Endothelial cell of umbilical vein (primary cell): Measurements from ENCODE around the gene SLC16A8. TPM values are rescaled to one million over a fixed set of nuclear protein-coding genes. Genes with fewer than 3 reads are reported as not detected.

Source experiments
- BruUV-seq: library from RNA; stranded (reverse); fragments of 400-500 nt; replicated peaks from 2 replicates; lab custom pipeline; 2021; lab: Mats Ljungman, UMichigan
- CTCF ChIA-PET: fragments of 300-600, 350-600 bp; sonication (Branson Sonifier 250); formaldehyde crosslinking; loops from one replicate; lab custom pipeline; 2021; ENCODE audit warnings: antibody characterized with exemption, inconsistent platforms; lab: Charles Lee
- POLR2A ChIA-PET: fragments of 300-600, 350-600 bp; sonication (Branson Sonifier 250); formaldehyde crosslinking; loops from one replicate; lab custom pipeline; 2021; ENCODE audit warnings: antibody characterized with exemption, inconsistent platforms; lab: Charles Lee
- DNase-seq: peaks from one replicate; pipeline ENCODE4 v3.0.0-alpha.2; 2011; ENCODE audit warnings: low read depth, low spot score
- FAIRE-seq: peaks from 2 replicates; lab custom pipeline; 2011; peaks lifted over from hg19 to GRCh38; lab: Jason Lieb, UNC
- H2AFZ ChIP-seq: 2 replicates; pipeline ENCODE4 v1.6.0; 2012; ENCODE audit warnings: low read depth, low read length, control low read depth, inconsistent platforms
- H3K27ac ChIP-seq: 2 replicates; pipeline ENCODE4 v1.5.1; 2011; ENCODE audit warnings: low read depth, mild to moderate bottlenecking, control low read depth, low read length, moderate library complexity; ENCODE audit not compliant: insufficient read depth
- H3K27me3 ChIP-seq, 2 experiments: 2 replicates each; pipeline versions ENCODE4 v1.6.0 to v1.6.1; 2011; ENCODE audit warnings: low read length in 2 of 2, mixed read lengths in 1 of 2; ENCODE audit not compliant: control insufficient read depth in 2 of 2, insufficient read depth in 2 of 2
- H3K36me3 ChIP-seq, 2 experiments: 2 replicates in 1 of 2; 3 replicates in 1 of 2; pipeline ENCODE4 v1.5.1; 2011; ENCODE audit warnings: low read length in 2 of 2, mild to moderate bottlenecking in 1 of 2, moderate library complexity in 1 of 2; ENCODE audit not compliant: control insufficient read depth in 2 of 2, insufficient read depth in 2 of 2; ENCODE audit errors: extremely low read depth in 1 of 2
- H3K4me1 ChIP-seq: 3 replicates; pipeline ENCODE4 v1.5.1; 2011; ENCODE audit warnings: mild to moderate bottlenecking, low read length; ENCODE audit not compliant: control insufficient read depth, insufficient read depth; ENCODE audit errors: extremely low read depth
- H3K4me2 ChIP-seq: 2 replicates; pipeline ENCODE4 v1.6.1; 2011; ENCODE audit warnings: low read length, control low read depth, mixed read lengths; ENCODE audit not compliant: insufficient read depth
- H3K4me3 ChIP-seq, 3 experiments: fragments of 200-600 bp in 1 of 3; sonication (generic), shearing (Covaris generic) in 1 of 3; replicated peaks in 1 of 3; 2 replicates each; pipeline ENCODE4 v1.5.1; 2011 to 2016; ENCODE audit warnings: control low read depth in 3 of 3, low read length in 3 of 3, mild to moderate bottlenecking in 2 of 3, inconsistent platforms in 1 of 3, low read depth in 1 of 3, moderate library complexity in 1 of 3; ENCODE audit not compliant: insufficient read depth in 1 of 3
- H3K79me2 ChIP-seq: 2 replicates; pipeline ENCODE4 v1.6.0; 2012; ENCODE audit warnings: low read length, inconsistent platforms; ENCODE audit not compliant: control insufficient read depth, insufficient read depth
- H3K9ac ChIP-seq: replicated peaks from 2 replicates; pipeline ENCODE3; 2011; ENCODE audit warnings: low read length, control low read depth; ENCODE audit not compliant: insufficient read depth; ENCODE audit errors: extremely low read depth
- H3K9me1 ChIP-seq: replicated peaks from 3 replicates; pipeline ENCODE4 v1.6.0; 2011; ENCODE audit warnings: mild to moderate bottlenecking, low read length; ENCODE audit not compliant: control insufficient read depth, insufficient read depth; ENCODE audit errors: extremely low read depth
- H3K9me3 ChIP-seq: replicated peaks from 2 replicates; pipeline ENCODE4 v1.5.1; 2012; ENCODE audit warnings: low read length, inconsistent platforms; ENCODE audit not compliant: control insufficient read depth, insufficient read depth
- H4K20me1 ChIP-seq: replicated peaks from 2 replicates; pipeline ENCODE3; 2011; ENCODE audit warnings: mild to moderate bottlenecking, low read length; ENCODE audit not compliant: control insufficient read depth, insufficient read depth; ENCODE audit errors: extremely low read depth
- EZH2 ChIP-seq: IDR thresholded peaks from 2 replicates; pipeline ENCODE4 v1.6.1; 2012; ENCODE audit warnings: borderline replicate concordance, low read depth, mild to moderate bottlenecking, moderate library complexity, low read length, inconsistent platforms; ENCODE audit not compliant: severe bottlenecking
- FOS ChIP-seq: IDR thresholded peaks from 2 replicates; pipeline ENCODE4 v1.6.1; 2011; ENCODE audit warnings: mild to moderate bottlenecking, low read length, moderate library complexity, borderline replicate concordance; ENCODE audit not compliant: insufficient read depth
- MYC ChIP-seq: IDR thresholded peaks from one replicate; pipeline ENCODE4 v1.6.1; 2011; ENCODE audit warnings: mild to moderate bottlenecking, low read depth, low read length
- POLR2A ChIP-seq: IDR thresholded peaks from 2 replicates; pipeline ENCODE4 v1.6.1; 2012; ENCODE audit warnings: low read depth, mild to moderate bottlenecking, control low read depth, low read length
- dilution Hi-C: fragments of 300-500 bp; cut with MboI; formaldehyde crosslinking; loops from one replicate; pipeline ENCODE4 v1.15.0; 2019; ENCODE audit warnings: low sequenced_read_pairs; ENCODE audit not compliant: extremely low pct_ligation_motif_present
- intact Hi-C: fragments of 100-400 bp; cut with micrococcal nuclease; formaldehyde crosslinking; loops from one replicate; pipeline ENCODE4 v1.10.0; 2022
- polyA plus RNA-seq, 4 experiments: library from polyadenylated mRNA; depleted of rRNA in 3 of 4; stranded (reverse) in 3 of 4; unstranded in 1 of 4; fragments of >200 nt; gene quantifications; 2 replicates each; pipeline versions ENCODE4 v1.2.1 to v1.2.3, GENCODE V29; 2011 to 2012; ENCODE audit warnings: missing spikeins in 1 of 4
- total RNA-seq: library from RNA; stranded (reverse); gene quantifications from 2 replicates; pipeline ENCODE4 v1.2.3, GENCODE V29; 2021
- TF ChIP-seq, protein P1 (sequence below): IDR thresholded peaks from 2 replicates; pipeline ENCODE4 v1.6.1; 2011; ENCODE audit not compliant: insufficient read depth, insufficient read length

The SLC16A8 gene
- total and polyA plus RNA-seq, 2 donors (not counting 3 experiments of a cell fraction or from before 2014, with no cell fraction given), result 0.14 TPM; not detected in 1

DNA sequence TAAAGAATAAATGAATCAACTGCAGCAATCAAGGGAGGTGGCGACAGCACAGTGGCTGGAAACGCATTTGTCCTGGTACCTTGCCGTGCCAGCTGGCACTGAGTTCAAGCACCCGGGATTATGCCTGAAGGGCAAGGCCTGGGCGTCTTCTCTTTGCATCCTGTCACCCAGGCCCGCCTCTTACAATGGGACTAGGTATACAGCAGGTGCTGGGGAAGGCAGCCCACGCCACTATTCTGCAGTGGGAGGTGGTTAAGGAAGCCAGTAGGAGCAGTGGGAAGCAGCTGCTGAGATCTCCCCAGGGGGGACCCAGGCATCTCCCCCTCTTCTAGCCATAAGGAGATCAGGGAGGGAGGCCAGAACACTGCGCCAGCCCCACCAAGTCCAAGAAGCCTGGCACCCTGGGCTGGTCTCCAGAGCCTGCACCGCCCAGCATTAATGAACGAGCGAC lies 41.8 kb upstream of the SLC16A8 start:
- H3K4me3 ChIP-seq, result no peak overlapping the region
- dilution Hi-C loops (no loop called here), intact Hi-C loops (no loop called here)
- CTCF ChIA-PET, result no interaction called here
- no TSS peak for BruUV-seq
- no peaks in the 10 kb centered on the region for H3K79me2 ChIP-seq
- no peak overlapping the region for H3K27ac ChIP-seq
- no peaks in the 10 kb centered on the region for H3K36me3 ChIP-seq
- H2AFZ ChIP-seq, result no peak overlapping the region
- no peaks in the 10 kb centered on the region for H3K4me1 ChIP-seq
- no peaks in the 10 kb centered on the region for H3K9me3 ChIP-seq
- no peak for FAIRE-seq
- POLR2A ChIA-PET, result no interaction called here
- DNase-seq, result no peak
- no peak overlapping the region for H3K4me2 ChIP-seq
- no peaks in the 10 kb centered on the region for H3K9me1 ChIP-seq
- no peak for TF ChIP-seq EZH2
- TF ChIP-seq MYC, result no peak
- no peak for TF ChIP-seq FOS
- TF ChIP-seq POLR2A, result no peak
- H3K27me3 ChIP-seq, result no peaks in the 10 kb centered on the region
- H4K20me1 ChIP-seq, result no peaks in the 10 kb centered on the region
- H3K9ac ChIP-seq, result no peak overlapping the region

DNA sequence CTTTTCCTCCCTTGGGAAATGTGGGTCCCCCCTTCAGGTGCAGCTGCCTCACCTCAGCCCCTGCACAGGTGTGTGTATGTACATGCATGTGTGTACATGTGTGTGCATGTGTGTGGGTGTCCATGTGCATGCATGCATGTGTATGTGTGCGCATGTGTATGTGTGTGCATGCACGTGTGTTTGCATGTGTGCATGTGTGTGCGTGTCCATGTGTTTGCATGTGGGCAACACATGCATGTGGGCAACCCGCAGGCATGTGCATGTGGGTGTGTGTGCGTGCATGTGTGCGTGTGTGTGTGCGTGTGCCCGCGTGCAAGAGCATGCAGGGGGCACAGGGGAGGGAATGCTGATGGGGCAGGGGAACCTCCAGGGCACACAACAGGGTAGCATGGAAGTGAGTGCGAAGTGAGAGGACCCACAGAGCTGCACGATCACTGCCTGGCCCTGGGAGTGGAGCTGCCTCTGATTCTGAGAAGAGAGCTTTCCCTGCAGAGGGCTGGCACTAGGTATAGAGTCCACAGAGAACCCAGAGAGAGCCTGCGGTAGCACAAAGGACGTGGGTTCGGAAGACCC lies 41.1 kb upstream of the SLC16A8 start:
- DNase-seq, result no peak
- no TSS peak for BruUV-seq
- dilution Hi-C loops (no loop called here), intact Hi-C loops (no loop called here)
- CTCF ChIA-PET, result interaction anchor here (1.8 kb wide), 1 partner anchor 11 kb away, joined by 16 read pairs; no protein-coding TSS in a partner anchor
- POLR2A ChIA-PET, result no interaction called here
- H3K9ac ChIP-seq, result no peak overlapping the region
- no peaks in the 10 kb centered on the region for H3K36me3 ChIP-seq
- H3K9me3 ChIP-seq, result no peaks in the 10 kb centered on the region
- H3K4me3 ChIP-seq, result no peak overlapping the region
- no peaks in the 10 kb centered on the region for H4K20me1 ChIP-seq
- no peaks in the 10 kb centered on the region for H3K4me1 ChIP-seq
- H3K4me2 ChIP-seq, result no peak overlapping the region
- no peak overlapping the region for H2AFZ ChIP-seq
- no peak for TF ChIP-seq EZH2
- TF ChIP-seq, protein P1, sequence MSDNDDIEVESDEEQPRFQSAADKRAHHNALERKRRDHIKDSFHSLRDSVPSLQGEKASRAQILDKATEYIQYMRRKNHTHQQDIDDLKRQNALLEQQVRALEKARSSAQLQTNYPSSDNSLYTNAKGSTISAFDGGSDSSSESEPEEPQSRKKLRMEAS, result peak; percentile 49
- no peaks in the 10 kb centered on the region for H3K9me1 ChIP-seq
- no peaks in the 10 kb centered on the region for H3K27me3 ChIP-seq
- no peak for FAIRE-seq
- H3K27ac ChIP-seq, result no peak overlapping the region
- no peaks in the 10 kb centered on the region for H3K79me2 ChIP-seq
